Ramos (cell line): ENCODE results near the gene MAPK8IP3.

ENCODE experiments used
- in situ Hi-C: fragments of 300-500 bp; cut with MboI; formaldehyde crosslinking; loops from one replicate; pipeline ENCODE4 v1.14.3; 2022; ENCODE audit warnings: low sequenced_read_pairs; ENCODE audit not compliant: unreplicated experiment

MAPK8IP3 gene

DNA sequence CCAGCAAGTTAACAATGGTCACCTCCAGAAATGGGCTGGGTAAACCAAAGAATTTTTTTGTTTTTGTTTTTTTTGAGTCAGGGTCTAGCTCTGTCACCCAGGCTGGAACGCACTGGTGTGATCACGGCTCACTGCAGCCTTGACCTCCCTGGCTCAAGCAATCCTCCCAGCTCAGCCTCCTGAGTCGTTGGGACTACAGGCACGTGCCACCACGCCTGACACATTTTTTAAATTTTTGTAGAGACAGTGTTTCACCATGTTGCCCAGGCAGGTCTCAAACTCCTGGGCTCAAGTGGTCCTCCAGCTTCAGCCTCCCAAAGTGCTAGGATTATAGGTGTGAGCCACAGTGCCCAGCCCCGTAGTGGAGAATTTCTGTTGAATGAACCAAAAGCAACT, 74.7 kb downstream of the MAPK8IP3 start:
- in situ Hi-C loops = no loop called here

DNA sequence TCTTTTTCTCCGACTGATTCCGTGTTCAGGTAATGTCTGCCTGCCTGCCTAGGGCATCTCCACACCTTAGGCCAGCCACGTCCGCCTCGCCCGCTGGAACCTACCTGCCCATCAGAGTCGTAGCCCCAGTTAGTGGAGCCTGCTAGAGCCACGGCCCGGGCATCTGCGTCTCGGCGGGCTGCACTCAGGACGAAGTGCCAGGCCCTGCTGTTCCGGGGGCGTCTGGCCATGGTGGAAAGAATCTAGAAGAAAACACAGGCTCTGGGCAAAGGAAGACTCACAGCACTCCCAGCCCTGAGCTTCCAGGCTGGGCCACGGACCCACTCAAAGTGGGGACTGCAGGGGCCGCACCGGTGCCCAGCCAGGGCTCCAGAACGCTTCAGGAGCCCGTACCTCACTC, 75.3 kb downstream of the MAPK8IP3 start:
- in situ Hi-C loops = no loop called here

DNA sequence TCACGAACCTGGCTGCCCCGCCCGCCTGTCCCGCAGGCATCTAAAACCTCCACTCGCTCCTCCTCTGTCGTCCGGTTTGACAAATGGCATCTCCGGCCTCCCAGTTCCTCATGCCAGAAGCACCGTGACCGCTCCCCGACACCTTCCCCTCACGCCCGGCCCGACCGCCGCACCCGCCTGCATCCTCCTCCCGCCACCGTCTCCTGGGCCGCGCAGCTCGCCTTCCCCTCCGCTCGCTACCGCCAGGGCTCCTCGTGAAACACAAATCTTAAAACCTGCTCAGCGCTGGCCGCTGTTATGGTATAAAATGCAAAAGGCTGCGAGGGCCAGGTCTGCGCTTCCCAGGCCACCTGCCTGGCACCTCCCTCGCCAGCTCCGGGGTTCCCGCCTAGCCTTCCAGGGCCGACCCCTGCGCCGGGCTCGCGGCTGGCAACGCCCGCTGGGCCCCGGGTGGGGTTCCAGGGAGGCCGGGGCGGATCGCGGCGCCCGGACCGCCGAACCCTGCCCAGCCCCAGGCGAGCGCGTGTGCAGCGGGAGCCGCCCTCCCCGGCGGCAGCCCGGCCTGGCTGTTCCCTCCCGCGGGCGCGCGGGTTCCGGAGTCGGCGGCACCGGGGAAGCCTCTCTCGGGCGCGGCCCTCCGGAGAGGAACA, 75.9 kb downstream of the MAPK8IP3 start:
- in situ Hi-C loops = no loop called here

DNA sequence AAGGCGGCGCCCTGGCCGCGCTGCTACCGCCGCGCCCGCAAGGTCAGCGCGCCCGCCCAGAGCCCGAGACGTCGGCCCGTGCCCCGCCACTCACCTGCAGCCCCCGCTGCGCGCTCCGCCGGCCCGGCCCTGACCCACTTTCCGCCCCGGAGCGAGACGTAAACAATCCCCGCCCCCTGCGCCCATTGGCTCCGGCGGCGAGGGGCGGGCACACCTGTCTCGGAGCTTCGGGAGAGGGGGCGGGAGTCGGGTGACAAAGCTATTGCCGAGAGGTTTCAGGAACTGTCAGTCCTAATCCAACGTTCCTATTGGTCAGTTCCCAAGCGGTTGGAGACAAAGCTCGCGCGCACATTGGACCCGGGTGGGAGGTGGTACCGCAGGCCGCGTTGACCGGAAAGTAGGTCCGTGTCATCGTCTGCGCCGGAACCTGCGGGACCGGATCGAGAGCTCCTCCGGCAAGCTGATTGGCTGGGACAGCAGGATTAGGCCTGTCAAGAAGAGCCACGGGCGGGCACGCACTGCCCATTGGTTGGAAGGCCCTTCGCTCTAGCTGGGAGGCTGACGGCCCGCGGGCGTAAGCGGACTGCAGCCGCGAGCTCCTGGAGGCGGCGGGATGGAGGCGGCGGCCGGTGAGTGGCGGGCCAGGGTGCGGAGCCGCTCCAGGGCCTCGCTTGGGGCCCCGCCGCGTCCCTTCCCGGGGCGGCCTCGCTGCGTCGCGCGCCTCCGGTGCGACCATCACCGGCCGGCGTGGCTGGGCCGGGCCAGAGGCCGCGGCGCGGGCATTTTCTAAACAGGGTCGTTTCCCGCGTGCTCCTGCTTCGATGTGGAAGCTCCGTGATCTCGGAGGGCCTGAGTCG, 76.6 kb downstream of the MAPK8IP3 start, which contains the start of the genes NUBP2 and SPSB3:
TSS of gene NUBP2 (plus strand) at position 553 of the 857 bp plus-strand sequence. CDS start at position 614, 61 bp downstream.
TSS of gene SPSB3 (minus strand) at position 164 of the 857 bp plus-strand sequence. CDS start 1,088 bp downstream, outside the sequence.
- in situ Hi-C loops = no loop called here

DNA sequence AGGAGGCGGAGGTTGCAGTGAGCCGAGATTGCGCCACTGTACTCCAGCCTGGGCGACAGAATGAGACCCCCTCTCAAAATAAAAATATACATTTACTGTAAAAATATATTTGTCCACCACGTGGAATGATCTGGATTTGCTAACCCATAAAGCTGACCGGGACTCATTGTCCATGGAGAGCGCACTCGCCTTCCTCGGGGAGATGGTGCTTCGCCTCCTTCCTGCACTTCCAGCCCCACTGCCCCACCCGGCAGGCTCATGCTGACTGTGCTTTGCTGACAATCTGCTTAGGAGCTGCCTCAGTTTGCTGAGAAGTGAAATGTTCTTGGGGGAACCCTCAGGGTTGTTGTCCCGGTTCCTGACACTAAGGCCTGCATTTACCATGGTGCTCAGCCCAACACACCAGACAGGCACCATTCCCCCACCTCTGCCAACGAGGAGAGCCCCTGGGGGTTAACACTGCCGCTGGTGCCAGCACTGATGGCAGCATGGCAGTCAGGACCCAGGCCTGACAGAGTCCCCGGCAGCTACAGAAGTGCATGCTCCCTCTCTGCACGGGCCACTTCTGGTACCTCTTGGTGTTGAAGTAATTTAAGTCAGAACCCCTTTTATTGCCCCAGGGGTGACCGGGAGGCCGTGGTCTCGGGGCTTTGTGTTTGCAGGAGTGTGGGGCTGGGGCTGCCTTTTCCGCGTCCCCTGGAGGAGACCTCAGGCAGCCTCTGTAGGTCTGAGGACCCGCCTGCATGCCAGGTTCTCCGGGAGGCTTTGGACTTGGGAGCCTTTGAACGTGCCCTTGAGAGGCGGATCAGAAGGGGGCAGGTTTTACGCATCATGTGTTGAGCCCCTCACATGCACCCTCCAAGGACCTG, 79.2 kb downstream of the MAPK8IP3 start:
- in situ Hi-C loops = no loop called here

DNA sequence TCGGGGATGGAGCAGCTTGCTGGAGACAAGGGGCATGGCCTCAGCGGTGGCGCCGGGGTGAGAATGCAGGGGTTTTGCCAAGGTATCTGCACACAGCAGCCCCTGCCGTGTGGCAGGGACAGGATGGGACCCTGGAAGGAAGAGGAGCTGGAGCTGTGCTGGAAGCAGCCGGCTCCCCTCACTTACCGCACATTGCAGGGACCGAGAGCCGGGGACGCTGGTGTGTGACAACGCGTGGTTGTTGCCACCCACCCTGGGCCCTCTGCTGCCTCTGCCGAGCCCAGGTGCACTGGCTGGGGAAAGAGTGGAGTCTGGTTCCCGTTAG, 79.8 kb downstream of the MAPK8IP3 start:
- in situ Hi-C loops = no loop called here

DNA sequence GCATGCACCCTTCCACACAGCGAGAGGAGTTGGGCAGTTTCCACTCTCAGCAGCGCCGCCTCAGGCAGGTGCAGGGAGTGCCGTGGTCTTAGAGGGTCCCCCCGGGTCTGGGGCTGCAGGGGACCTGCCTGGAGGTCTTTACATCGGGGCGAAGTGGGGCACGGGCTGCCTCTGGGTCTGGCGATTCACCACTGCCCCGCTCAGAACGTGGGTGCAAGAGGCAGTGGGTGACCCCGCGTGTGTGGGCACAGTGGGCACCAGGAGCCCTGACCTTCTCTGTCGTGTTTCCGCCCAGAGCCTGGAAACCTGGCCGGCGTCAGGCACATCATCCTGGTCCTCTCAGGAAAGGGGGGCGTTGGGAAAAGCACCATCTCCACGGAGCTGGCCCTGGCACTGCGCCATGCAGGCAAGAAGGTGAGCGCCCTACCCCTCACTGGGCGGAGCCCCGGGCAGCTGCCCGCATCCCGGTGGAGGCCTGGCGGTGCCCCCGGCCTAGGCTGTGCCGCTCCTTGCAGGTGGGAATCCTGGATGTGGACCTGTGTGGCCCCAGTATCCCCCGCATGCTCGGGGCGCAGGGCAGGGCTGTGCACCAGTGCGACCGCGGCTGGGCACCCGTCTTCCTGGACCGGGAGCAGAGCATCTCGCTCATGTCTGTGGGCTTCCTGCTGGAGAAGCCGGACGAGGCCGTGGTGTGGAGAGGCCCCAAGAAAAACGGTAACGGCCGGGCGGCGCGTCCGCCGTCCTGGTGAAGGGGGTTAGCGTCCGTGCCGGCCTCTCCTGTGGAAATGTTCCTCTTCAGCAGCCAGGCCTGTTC, 80.5 kb downstream of the MAPK8IP3 start:
- in situ Hi-C loops = no loop called here

DNA sequence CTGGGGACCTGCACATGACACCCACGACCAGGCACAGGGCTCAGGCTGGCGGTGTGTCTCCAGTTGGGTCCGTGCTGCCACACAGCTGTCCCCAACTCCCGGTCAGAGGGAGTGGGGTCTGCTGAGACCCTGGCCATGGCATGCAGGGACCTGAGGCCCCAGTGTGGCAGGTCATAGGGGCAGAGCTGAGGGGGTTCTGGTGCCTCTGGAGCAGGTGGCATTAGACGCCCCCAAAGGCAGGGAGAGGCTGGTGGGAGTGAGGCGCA, 81.0 kb downstream of the MAPK8IP3 start:
- in situ Hi-C loops = no loop called here

DNA sequence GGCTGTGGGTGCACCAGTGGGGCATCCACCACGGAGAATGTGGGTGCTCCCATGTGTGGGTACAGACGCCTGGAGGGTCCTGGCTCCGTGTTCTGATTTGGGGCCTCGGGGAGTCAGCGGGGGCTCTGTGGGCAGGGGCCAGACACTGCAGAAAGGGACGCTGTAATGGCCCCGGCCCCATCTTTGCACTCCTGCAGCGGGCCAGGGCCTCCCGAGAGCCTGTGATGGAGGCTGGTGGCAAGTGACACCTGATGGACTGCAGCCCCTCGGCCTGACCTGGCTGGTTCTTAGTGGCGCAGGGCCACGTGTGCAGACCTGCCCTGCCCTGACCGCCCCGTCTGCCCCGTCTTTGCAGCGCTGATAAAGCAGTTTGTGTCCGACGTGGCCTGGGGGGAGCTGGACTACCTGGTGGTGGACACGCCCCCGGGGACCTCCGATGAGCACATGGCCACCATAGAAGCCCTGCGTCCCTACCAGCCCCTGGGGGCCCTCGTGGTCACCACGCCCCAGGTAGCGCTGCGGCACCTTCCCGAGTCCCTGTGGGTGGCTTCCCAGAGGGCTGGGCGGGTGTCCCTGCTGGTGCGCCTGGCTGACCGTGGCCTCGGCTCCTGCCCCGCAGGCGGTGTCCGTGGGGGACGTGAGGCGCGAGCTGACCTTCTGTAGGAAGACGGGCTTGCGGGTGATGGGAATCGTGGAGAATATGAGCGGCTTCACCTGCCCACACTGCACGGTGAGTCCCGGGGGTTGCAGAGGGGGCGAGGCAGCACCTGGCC, 81.5 kb downstream of the MAPK8IP3 start:
- in situ Hi-C loops = no loop called here

DNA sequence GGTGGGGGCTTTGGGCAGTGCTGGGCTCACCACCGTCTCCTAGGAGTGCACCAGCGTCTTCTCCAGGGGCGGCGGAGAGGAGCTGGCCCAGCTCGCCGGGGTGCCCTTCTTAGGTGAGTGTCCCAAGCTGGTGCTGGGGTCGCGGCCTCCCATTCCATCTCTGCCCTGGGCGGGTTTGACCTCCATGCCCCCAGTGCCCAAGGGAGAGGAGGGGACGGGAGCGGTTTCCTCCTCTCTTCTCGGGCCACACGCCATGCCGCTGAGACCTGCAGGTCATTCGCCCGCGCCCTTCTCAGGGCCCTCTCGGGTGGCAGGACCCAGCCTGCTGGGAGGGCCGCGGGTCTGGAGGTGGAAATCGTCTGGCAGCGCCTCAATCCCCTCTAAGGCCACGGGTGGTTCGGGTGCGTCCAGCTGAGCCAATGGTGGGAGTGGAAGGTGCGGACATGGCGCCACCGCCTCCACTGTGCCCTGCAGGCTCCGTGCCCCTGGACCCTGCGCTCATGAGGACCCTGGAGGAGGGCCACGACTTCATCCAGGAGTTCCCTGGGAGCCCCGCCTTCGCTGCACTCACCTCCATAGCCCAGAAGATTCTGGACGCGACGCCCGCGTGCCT, 82.2 kb downstream of the MAPK8IP3 start:
- in situ Hi-C loops = no loop called here

DNA sequence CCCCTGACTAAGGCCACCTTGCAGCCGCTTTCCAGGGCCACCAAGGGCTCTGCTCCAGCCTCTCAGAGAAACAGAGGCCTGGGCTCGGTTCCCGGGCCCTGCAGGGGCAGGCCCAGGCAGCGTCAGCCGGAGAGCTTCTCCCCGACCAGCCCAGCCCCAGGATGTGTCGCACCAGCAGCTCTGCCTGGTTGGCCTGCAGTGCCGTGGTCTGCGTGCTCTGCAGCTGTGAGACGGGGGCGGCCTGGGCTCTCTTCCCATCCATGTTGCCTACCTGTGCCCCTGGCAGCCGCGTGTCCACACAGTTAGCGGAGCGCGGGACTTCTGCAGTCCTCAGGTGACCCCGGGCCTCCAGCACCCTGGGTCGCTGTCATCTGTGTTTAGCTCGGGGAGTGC, 82.7 kb downstream of the MAPK8IP3 start:
- in situ Hi-C loops = no loop called here

DNA sequence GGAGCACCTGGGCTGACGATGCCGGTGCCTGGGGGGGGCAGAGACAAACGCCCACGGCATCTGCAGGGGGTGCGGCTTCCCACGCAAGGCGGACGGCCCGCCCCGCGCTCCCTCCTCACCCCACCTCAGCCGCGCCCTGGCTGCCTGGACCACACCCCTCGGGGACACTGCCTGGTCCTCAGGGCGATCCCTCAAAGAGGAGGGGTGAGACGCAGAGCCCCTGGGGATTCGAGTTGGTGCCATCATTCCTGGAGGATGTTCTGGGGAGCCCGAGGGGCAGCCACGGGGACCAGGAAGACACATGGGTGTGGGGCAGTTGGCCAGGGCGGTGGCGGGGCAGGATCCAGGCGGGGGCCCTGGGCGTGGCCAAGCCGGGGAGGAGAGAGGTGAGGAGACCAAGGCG, 83.6 kb downstream of the MAPK8IP3 start:
- in situ Hi-C loops = no loop called here

DNA sequence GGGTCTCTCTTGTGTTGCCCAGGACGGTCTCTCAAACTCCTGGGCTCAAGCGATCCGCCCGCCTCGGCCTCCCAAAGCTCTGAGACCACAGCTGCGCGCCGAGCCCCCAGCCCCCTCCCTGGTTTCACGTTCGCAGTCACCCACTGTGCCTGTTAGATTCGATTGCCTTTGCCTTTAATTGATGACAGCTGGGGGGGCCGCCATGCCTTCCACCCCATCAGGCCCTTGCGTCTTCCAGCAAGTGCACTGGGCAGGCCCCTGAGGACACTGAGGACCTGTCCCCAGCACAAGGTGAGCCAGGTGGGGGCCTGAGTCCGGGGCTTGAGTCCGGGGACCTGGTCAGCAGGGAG, 84.2 kb downstream of the MAPK8IP3 start:
- in situ Hi-C loops = no loop called here

DNA sequence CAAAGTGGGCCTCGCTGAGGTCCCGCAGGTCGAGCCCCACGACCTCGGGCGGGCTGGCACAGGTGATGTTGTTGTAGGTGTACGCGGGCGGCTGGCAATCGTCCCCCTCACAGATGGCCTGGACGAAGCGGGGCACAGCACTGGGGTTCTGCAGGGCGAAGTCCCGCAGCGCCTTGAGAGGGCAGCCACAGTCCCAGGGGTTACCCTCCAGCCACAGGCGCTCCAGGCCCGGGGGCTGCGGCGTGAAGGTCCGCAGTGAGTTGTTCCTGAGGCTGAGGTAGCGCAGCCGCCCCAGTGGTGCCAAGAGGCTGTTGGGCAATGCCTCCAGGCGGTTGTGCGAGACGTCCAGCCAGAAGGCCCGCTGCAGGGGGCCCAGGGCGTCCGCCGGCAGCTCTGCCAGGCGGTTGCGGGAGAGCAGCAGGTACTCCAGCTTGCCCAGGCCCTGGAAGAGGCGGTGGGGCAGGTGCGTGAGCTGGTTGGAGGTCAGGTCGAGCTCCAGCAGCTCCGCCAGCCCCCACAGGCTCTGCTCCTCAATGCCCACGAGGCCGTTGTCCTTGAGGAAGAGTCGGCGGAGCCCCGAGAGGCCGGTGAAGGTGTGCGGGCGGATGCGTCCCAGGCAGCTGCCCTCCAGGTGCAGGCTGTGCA, 84.7 kb downstream of the MAPK8IP3 start:
- in situ Hi-C loops = no loop called here

DNA sequence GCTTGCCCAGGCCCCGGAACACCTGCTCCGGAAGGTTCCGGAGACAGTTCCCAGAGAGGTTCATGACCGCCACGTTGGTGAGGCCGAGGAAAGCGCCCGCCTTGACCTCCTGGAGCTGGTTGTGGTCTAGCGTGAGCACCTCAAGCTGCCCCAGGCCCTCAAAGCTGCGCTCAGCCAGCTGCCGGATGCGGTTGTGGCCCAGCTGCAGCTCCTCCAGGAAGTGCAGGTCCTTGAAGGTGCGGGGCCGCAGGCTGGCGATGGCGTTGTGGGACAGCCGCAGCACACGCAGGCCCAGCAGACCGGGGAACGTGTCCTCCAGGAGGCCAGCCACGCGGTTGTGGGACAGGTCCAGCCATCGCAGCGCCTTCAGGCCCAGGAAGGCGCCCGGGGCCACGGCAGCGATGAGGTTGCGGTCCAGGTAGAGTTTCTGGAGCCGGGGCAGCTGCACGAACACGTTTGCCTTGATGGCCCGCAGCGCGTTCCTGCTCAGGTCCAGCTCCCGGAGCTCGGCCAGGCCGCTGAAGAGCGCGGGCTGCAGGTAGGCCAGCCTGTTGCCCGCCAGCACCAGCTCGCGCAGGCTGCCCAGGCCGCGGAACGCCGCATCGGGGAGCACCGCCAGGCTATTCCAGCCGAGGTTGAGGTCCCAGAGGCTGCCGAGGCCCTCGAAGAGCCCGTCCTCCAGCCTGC, 85.4 kb downstream of the MAPK8IP3 start:
- in situ Hi-C loops = no loop called here

DNA sequence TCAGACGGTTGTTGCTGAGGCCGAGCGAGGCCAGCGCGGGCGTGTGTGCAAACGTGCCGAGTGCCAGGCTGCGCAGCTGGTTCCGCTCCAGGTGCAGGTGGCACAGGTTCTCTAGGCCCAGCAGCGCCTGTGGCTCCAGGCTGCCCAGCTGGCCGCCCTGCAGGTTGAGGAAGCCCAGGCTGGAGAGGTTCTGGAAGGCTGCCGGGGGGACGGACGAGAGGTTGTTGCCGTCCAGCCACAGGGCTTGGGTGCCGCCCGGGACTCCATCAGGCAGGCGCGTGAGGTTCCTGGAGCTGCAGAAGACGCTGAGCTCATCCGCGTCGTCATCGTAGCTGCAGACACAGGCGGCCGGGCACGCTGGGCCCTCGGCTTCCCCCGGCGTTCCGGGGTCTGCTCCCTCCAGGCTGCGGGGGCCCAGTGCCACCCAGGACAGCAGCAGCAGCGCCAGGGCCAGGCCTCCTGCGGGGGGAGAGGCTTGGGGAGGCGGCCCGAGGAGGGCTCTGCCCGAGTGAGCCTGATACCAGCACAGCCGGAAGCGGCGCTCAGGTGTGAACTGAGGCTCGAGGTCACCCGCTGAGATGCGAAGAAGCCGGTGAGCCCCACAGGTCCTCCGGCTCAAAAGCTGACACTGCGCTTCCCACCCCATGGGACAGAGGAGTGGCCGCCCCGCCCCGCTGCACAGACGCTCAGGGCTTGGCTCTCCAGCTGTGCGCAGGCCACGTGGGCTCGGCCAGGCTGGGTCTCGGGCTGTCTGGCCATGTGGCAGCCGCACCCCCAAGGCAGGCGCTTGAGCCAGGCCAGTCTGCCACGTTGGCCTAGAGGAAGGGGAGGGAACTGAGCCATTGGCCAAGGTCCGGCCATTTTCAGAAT, 86.2 kb downstream of the MAPK8IP3 start:
- in situ Hi-C loops = no loop called here
